Uterus (tissue), 2 donors: ENCODE measurements around the gene OGA.

ENCODE experiments used
- CTCF ChIP-seq, 4 experiments: fragments of 200-600 bp in 2 of 4; fragments of 450-650 bp in 2 of 4; sonication (generic) in 2 of 4; IDR thresholded peaks; one replicate each; pipeline ENCODE4 v1.5.1; 2016 to 2019; ENCODE audit warnings: antibody characterized with exemption in 4 of 4, mild to moderate bottlenecking in 2 of 4, moderate library complexity in 1 of 4
- POLR2A ChIP-seq, 2 donors: fragments of 450-650 bp; IDR thresholded peaks; one replicate each; pipeline ENCODE4 v1.6.1; 2016; ENCODE audit warnings: antibody characterized with exemption in 2 of 2, mild to moderate bottlenecking in 1 of 2, moderate library complexity in 1 of 2

DNA sequence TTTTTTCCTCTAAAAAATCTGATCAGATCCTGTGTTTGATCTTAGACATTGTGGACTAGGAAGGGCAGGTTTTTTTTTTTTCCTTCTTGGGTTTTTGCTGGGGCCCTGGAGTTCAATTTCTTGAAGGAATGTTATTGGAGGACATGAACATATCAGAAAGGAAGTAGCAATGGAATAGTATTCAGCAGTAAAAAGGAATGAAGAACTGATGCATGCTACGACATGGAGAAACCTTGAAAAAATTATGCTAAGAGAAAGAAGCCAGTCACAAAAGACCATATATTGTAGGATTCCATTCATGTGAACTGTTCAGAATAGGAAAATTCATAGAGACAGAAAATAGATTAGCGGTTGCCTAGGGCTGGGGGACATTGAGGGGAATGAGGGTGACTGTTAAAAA is 76.3 kb downstream of the OGA start:
- no peak for TF ChIP-seq CTCF (IDR thresholded peaks at IDR 0.05)
- no peak for TF ChIP-seq POLR2A (IDR thresholded peaks at IDR 0.05)
